NOMO-1 treated with DMSO at 0.1 percent for 48 hours (cell line): ENCODE data around the gene IL15RA.
"Not testable (repeated sequence)": the region's sequence is repeated elsewhere in the genome, so short reads cannot be mapped to it uniquely, and the experiment has no call there.

Experiments used
- DNase-seq: peaks from one replicate; lab custom pipeline; 2025; ENCODE audit not compliant: unreplicated experiment; lab: John Stamatoyannopoulos, UW

Gene IL15RA

DNA sequence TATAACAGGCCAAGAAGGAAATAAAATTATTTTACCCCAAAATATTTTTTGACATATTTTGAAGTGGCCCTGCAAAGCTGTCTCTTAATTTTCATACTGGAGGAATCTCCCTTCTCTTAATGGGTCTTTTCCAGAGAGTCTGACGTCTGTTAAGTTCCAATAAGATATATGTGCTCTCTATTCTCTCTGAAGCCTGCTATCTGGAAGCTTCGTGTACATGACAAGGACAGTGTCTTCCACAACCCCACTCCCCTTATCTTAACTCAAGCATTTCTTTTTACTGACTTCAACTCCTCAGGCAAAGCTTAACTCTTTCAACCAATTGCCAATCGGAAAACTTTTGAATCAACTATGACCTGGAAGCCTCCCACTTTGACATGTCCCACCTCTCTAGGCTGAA, 29.2 kb upstream of the IL15RA start:
- DNase-seq = no peak

DNA sequence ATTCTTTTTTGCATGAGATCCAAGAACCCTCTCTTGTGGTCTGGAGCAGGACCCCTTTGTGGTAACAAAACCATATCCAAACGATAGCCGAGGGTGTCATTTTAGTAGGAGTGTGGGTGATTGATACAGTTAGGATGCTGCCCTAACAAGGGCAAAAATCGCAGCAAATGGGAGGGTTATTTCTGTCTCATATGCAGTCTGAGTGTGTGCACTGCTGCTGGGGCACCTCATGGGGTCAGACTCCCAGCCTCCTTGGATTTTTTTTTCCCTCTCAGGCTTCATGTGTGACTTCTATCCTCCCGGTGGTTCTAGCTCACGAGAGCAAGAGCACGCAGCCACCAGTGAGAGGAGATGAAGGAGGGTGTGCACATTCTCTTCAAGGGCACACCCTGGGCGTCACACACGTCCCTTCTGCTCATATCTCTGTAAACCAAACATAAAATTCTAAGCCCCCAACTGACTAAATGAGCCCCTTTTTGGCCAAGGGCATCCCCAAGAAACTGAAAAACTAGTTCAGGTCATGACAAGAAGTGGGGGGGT, 28.6 kb upstream of the IL15RA start:
- DNase-seq = no peak

DNA sequence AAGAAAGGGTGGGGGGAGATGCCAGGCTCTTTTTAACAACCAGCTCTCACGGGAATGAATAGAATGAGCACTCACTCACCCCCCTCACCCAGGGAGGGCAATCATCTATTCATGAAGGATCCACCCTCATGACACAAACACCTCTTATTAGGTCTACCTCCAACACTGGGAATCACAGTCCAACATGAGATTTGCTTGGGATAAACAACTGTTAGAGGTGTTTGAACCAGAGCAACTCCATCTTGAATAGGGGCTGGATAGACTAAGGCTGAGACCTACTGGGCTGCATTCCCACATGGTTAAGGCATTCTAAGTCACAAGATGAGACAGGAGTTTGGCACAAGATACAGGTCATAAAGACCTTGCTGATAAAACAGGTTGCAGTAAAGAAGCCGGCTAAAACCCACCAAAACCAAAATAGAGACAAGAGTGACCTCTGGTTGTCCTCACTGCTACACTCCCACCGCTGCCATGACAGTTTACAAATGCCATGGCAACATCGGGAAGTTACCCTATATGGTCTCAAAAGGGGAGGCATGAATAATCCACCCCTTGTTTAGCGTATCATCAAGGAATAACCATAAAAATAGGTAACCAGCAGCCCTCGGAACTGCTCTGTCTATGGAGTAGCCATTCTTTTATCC, 27.9 kb upstream of the IL15RA start:
- not testable (repeated sequence) for DNase-seq

DNA sequence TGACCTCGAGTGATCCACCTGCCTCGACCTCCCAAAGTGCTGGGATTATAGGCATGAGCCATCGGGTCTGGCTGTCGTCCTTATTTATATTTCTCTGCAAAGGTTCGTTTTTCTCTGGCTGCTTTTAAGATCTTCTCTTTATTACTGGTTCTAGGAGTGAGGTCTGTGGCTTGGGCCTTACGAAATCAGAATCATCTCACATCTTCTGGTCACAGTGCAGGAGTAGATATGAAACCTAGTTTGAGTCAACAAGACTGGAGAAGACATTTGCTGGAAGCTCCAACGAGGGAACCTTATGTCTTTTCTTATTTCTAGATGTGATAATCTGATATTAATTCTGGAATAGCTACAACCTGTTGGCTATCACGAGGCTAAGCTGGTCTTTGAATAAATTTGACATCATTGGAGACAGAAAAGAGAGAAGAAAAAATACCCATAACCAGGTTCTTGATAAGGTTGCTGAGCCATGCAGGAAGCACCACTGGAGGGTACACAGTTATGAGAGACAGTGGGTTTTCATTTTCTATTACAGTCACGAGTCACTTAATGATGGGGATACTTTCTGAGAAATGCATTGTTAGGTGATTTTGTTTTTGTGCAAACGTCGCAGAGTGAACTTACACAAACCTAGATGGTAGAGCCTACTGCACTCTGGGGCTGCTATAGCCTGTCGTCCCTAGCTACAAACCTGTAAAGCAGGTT, 25.6 kb upstream of the IL15RA start:
- no peak for DNase-seq

DNA sequence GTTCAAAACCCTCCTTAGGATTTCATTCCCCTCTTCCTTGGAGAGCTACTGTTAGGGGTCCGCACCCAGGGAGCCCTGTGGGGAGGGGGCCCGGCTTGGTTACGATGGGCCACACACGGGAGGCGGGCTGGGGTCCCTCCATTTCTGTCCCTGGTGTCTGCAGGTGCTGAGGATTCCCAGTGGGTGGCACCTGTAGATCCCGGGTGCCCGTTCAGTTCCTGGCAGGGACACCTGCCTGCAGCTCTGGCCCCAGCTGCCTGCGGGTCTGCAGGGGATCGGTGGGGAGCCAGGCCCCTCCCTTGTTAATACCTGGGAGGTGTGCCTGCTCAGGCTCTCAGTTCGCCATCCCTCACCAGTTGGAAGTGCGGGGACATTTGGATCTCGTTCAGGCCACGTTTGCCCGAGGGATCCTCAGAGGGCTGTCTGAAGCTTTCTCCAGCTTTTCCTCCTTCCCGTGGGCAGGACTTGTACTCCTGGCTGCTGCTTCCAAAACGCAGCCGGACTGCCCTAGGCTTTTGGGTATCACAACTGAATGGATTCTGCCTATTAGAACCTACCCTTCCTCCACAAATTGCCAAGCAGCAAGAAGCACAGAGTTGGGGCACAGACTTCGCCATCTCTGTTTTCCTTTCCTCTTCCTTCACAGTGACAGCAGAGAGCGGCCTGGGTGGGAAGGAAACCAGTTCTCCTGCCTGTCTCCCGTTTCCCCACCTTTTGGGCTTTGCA, 22.3 kb upstream of the IL15RA start:
- no peak for DNase-seq

DNA sequence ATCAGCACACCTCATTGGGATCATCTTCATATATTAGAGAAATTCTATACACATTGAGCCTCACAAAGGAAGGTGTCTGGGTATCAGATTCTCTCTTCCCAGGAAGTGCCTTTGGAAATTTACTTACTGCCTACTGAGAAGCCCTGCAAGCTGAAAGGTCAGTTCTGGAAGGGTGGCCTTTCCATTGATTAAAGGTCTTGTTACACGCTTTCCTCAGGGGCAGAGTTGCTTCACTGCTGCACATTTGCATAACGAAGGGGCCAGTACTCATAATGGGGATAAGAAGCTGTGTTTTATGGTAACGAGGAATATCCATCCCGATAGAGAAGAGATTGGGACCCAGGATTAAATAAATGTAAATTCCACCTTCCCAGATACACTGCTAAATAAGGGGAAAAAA, 19.4 kb upstream of the IL15RA start:
- no peak for DNase-seq

DNA sequence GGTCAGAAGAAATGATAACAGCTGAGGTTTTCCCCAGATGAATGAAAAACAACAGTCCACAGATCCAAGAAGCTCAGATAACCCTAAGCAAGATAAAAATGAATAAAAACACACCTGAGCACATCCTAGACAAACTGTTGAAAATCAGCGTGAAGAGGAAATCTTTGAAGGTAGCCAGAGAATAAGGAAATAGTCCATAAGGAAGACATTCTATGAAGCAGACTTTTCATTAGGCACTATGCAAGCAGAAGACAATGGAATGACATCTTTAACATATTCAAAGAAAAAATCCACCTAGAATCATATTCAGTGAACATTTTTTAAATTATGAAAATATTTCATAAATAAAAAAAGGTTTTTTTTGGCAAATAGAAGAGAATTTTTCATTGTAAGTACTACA, 15.1 kb upstream of the IL15RA start:
- no peak for DNase-seq

DNA sequence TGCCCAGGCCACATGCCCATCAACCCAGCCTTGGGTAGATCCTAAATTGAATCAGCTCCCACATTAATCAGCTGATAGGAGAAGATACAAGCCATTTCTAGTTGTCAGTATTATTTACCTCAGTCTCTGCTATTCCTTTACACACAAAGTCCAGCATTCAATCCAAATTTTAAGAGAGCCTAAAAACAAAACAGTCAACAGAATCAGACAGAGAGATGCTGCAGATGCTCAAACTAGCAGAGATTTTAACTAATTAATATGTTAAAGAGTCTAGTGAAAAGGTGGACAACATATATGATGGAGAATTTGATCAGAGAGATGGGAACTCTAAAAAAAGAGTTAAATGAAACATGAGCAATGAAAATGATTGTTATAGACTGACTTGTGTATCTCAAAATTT, 14.4 kb upstream of the IL15RA start:
- no peak for DNase-seq

DNA sequence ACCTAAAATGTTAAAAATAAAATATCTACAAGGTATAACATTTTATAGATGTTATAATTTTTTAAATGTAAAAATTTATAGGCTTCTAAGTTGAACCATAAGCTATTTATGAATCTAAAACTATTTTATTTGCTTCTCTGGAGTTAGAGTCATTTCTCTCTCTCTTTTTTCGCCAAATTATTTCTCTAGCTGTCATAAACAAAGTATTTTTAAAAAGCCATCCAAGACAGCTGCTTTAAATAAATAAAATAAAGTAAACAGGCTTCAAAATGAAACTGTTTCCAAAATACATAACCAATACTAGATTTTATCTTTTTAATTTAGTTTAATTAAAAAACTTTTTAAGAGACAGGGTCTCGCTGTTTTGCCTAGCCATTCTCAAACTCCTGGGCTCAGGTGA, 12.4 kb upstream of the IL15RA start:
- DNase-seq = no peak

DNA sequence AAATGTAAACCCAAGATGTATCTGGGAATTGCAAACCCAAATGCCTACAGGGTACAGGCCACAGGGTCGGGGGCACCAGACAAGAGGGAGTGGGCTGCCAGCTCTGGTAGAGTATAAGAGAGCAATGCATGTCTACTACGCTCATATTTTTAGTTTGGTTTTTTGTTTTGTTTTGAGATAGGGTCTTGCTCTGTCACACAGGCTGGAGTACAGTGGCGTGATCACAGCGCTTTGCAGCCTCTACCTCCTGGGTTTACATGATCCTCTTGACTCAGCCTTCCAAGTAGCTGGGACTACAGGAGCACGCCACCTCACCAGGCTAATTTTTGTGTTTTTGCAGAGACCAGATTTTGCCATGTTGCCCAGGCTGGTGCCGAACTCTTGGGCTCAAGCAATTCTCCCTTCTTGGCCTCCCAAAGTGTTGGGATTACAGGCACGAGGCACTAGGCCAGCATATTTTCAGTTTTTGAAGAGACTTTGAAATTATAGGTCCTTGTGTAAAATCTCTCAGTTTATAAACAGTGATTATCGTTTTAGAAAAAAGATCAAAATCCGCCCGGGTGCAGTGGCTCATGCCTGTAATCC, 11.1 kb upstream of the IL15RA start:
- DNase-seq = no peak

DNA sequence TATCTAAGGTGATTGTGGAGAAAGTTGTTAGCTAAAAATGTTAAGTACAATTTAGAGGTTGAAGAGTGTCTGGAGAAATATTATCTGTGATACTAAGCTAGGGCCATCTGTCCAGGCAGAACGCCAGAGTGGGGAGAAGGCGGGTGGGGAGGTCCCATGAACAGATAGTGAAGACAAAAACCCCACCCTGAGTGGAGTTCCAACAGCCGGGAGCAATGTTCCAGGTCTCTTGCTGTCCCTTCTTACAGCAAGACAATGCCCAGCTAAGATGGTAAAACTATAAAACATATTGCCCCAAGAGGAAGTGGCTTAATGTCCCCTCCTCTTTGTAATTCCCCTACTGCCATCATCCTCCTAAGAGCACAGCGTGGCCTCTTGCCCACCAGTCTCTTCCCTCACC, 10.4 kb upstream of the IL15RA start:
- DNase-seq = no peak

DNA sequence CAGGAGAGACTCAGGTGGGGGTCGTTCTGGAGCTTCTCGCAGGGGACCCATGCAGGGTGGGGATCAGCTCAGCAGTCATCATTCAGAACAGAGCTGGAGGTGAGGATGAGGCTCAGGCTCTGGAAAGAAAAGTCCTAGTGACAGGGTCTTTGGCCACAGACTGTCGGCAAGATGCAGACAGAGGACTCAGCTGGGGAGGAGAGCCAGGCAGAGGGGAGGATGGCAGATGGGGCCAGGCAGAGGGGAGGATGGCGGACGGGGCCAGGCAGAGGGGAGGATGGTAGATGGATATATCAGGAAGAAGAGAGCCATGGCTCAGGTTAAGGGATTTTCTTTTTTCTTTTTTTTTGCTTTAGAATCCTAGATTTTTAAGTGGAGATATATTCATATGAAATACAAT, 7.7 kb upstream of the IL15RA start:
- no peak for DNase-seq

DNA sequence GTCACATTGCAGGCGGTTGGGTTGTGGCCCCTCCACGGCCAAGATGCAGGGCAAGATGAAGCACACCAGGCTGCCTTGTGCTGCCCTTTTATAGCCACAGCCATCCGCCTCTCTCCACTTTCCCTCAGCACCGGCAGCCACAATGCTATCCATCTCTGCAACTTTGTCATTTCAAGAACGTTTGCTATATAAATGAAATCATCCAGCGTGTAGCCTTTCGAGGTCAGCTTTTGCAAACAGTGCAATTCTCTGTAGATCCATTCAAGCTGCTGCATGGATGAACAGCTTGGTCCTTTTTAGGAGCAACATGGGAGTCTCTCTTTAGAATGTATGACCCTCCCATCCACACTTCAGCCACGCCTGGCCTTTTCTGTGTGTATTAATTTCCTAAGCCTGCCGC, 6.4 kb upstream of the IL15RA start:
- no peak for DNase-seq

DNA sequence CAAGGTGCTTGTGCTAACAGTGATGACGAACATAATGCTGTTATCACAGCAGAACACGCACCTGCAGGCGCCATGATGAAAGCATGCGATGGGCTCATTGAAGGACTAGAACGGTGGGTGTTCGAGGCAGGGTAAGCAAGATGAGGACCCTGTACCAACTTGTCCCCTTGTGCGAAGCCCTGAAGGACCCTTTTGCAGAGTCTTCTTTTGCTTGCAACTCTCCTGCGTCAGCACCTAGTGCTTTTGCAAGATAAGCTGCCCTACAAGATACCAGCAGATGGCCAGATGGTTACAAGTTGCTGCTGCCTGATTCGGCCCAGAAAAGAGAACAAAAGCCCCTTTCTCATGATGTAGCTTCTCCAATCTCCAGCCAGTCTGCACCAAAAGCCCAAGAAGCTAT, 4.2 kb upstream of the IL15RA start:
- no peak for DNase-seq

DNA sequence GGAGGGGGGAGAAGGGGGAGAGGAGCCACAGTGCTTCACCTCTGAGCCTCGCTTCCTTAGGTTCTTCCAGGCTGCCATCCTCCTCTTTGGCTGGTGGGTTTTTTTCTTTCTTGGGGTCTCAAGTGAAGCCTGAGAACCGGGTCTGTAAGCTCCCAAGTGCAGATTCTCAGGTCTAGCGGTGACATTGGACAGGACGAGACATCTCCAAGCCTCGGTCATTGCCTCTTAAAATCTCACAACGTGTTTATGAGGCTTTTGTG, 817 bp upstream of the IL15RA start:
- no peak for DNase-seq

DNA sequence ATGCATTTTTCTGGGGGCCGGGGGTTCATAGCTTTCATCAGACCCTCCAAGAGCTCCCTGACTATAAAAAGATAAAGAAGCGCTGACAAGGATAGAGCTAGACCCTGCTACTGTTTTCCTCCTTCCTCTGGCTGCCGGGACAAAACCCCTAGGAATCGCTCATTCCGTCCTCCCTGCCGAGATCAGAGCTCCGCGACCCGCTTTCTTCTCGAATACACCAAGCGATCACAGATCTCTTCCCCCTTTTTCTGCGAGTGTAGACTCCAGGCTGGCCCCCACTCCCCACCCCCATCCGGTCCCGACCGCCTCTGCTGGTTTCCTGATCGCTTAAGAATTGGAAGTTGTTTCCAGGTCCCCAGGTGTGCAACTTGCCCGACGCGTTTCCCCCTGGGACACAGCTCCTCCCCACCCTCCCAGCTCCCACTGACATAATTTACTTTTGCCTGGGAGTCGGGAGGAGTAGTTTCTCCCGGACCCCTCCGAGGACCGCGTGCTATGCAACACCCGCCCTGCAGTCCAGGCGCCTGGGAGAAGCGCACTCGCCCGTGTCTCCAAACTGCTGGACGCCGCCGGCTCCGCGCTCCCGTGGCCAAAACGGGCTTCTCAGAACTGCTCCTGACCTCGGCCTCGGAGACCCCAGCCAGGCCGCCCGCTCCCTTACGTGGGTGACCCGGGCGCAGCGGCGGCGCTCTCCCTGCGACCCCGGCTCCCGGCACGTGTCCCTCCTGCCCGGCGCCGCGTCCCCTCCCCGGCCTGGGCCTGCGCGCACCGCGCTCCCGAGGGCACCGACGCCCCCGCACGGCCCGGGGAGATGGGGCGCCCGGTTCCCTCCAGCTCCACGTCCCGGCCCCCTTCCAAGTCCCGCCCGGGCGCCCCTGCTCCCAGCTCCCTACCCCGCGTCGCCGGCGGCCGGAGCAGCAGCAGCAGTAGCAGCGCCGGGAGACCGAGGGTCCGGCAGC, 552 bp downstream of the IL15RA start:
- DNase-seq = no peak

DNA sequence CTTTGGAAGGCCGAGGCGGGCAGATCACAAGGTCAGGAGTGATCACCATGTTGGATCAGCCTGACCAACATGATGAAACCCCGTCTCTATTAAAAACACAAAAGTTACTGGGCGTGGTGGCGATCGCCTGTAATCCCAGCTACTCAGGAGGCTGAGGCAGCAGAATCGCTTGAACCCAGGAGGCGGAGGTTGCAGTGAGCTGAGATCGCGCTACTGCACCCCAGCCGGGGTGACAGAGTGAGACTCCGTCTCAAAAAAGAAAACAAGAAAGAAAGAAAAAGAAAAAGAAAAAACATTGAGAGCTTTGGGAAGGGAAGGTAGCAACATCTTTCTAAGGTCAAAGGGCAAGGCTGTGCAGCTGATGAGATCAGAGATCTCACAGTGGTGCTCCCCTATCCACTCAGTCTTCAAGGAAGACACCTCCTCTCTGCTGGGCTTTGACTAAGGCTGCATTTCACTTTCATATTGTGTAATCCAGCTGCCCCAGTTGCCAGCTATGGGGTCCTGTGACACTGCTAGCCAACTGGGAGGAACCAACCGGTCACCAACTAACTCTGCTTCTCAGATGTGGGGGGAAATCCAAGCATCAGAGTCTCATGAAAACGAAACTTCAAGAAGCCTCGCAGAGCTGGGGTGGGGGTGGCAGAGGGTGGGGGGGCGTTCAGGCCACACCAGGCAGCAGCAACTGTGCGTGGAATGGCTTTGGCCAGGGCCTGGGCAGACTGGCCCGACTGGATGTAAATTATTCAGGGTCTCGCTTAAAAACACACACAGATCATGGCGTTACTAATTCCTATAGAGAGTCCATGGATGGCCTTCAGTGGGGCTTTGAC, 1.5 kb downstream of the IL15RA start:
- peak; percentile 38 for DNase-seq

DNA sequence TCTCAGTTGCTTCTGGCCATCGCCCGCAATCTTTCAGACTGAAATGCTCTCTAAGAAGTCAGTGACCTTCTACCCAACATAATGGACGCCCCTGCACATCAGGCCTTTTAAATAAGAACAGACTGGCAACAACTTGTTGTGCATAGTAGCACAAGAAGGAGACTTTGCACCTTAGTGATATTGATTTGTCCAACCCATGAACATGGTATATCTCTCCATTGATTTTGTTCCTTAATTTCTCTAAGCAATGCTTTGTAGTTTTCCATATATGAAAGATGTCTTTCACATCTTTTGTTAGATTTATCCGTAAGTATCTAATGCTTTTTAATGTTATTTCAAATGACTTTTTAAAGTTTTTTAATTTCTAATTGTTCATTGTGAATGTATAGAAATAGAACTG, 4.3 kb downstream of the IL15RA start:
- DNase-seq = no peak

DNA sequence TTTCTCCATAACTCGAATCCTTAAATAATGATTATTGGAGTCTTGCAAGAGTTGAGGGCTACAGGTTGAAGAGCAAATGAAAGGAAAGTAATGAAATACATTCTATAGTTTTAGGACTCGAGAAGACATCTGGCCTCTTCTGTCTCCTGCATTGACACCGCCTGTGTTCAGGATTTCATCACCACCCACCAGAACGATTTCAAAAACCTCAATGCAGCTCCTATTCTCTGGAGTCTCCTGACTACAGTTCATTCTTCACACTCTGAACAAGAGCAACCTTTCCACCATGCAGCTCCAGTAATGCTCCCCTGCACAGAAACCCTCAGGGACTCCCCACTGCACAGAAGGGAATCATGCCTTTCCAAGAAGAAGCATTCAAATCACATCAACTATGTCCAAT, 5.5 kb downstream of the IL15RA start:
- DNase-seq = no peak

DNA sequence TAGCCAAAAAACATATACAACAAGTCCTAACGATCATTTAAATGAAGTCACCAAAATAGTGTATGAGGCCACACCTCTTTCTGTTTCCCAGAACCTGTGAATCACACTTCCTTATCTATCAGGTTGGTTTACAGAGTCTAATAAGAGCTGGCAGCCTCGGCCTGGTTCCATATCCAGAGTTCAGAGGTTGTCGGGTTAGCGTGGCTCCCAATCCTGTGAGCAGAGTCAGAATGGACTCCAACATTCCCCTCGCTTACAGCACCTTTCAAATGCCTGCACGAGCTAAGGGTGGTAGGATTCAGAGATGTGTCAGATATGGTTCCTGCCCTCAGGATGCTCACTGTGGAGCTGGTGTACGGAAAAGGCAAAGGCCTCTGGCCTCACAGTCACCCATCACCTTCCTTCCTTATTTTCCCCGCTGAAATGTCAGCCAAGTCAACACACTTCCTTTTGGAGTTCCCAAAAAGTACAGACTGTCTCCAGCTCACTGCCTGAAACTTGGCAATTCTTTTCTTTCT, 6.0 kb downstream of the IL15RA start:
- peak; percentile 13 for DNase-seq
